Gastrocnemius medialis (tissue), 4 donors: ENCODE results near the gene ABCF2. TPM values are rescaled to one million over a fixed set of nuclear protein-coding genes. Genes with fewer than 3 reads are reported as not detected.

Experiments used
- ATAC-seq, 2 donors: fragments of 150-250 bp; one replicate each; pipeline ENCODE4 v1.9.1; 2016
- DNase-seq, 2 donors: peaks; one replicate each; pipeline ENCODE4 v3.0.0-alpha.2; 2019
- H3K27ac ChIP-seq, 4 donors: fragments of 200-600 bp; sonication (generic); 1 replicate in 1 of 4; 2 replicates in 3 of 4; pipeline ENCODE4 v1.5.1; 2016 to 2018; ENCODE audit warnings: mild to moderate bottlenecking in 2 of 4, moderate library complexity in 1 of 4
- H3K27me3 ChIP-seq, 3 donors: fragments of 200-600 bp; sonication (generic) in 2 of 3; 1 replicate in 1 of 3; 2 replicates in 2 of 3; pipeline versions ENCODE4 v1.5.1 to v1.6.0; 2016 to 2019; ENCODE audit warnings: mild to moderate bottlenecking in 1 of 3, moderate library complexity in 1 of 3
- H3K36me3 ChIP-seq, 2 donors: fragments of 200-600 bp; sonication (generic) in 1 of 2; one replicate each; pipeline ENCODE4 v1.5.1; 2017 to 2018
- H3K4me1 ChIP-seq, 2 donors: fragments of 200-600 bp; sonication (generic) in 1 of 2; one replicate each; pipeline ENCODE4 v1.5.1; 2016 to 2017; ENCODE audit warnings: mild to moderate bottlenecking in 2 of 2
- H3K4me3 ChIP-seq, 4 donors: fragments of 200-600 bp; sonication (generic) in 3 of 4; 1 replicate in 1 of 4; 2 replicates in 3 of 4; pipeline ENCODE4 v1.5.1; 2016 to 2019; ENCODE audit warnings: mild to moderate bottlenecking in 2 of 4
- H3K9me3 ChIP-seq, 3 donors: fragments of 200-600 bp; sonication (generic) in 2 of 3; 1 replicate in 1 of 3; 2 replicates in 2 of 3; pipeline ENCODE4 v1.5.1; 2016 to 2019
- POLR2A ChIP-seq, 2 donors: fragments of 450-650 bp; IDR thresholded peaks; one replicate each; pipeline ENCODE4 v1.6.1; 2017; ENCODE audit warnings: antibody characterized with exemption in 2 of 2, mild to moderate bottlenecking in 2 of 2, moderate library complexity in 2 of 2
- in situ Hi-C, 4 donors: fragments of 200-750 bp; cut with MboI; loops; one replicate each; pipeline versions ENCODE4 v1.15.0 to v1.8.0; 2017; ENCODE audit warnings: low sequenced_read_pairs in 4 of 4
- intact Hi-C: fragments of 100-400 bp; cut with DNase I; formaldehyde crosslinking; loops from one replicate; pipeline ENCODE4 v1.15.1; 2023; ENCODE audit warnings: low total_unique reads
- total RNA-seq, 4 donors: library from RNA; depleted of rRNA; stranded (reverse); fragments of >200 nt; gene quantifications; one replicate each; pipeline versions ENCODE4 v1.1.0 to v1.2.3, GENCODE V29; 2016
- TF ChIP-seq, protein P1 (sequence below), 5 experiments: fragments of 450-650 bp in 3 of 5; fragments of 200-600 bp in 2 of 5; sonication (generic) in 2 of 5; IDR thresholded peaks in 4 of 5; conservative IDR thresholded peaks in 1 of 5; 1 replicate in 4 of 5; 2 replicates in 1 of 5; pipeline ENCODE4 v1.5.1; 2016 to 2019; ENCODE audit warnings: antibody characterized with exemption in 5 of 5, mild to moderate bottlenecking in 3 of 5, moderate library complexity in 3 of 5

ABCF2 gene
- total RNA-seq, 4 donors from 2014 or later: 73.3 to 119 (median 96.3) TPM

DNA sequence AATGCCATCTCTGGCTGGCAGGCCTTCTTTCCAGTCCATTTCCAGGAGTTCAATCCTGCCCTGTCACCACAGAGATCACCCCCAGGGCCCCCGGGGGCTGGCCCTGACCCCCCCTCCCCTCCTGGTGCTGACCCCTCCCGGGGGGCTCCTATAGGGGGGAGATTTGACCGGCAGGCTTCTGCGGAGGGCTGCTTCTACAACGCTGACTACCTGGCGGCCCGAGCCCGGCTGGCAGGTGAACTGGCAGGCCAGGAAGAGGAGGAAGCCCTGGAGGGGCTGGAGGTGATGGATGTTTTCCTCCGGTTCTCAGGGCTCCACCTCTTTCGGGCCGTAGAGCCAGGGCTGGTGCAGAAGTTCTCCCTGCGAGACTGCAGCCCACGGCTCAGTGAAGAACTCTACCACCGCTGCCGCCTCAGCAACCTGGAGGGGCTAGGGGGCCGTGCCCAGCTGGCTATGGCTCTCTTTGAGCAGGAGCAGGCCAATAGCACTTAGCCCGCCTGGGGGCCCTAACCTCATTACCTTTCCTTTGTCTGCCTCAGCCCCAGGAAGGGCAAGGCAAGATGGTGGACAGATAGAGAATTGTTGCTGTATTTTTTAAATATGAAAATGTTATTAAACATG, 11.3 kb upstream of the ABCF2 start:
- intact Hi-C loops (no loop called here), in situ Hi-C loops (no loop called here)
- no peaks in the 10 kb centered on the region for H3K27me3 ChIP-seq
- no peak overlapping the region for H3K4me3 ChIP-seq
- no peaks in the 10 kb centered on the region for H3K9me3 ChIP-seq
- DNase-seq (no peak), ATAC-seq (no peak)
- TF ChIP-seq POLR2A (IDR thresholded peaks at IDR 0.05): no peak
- TF ChIP-seq, protein P1, sequence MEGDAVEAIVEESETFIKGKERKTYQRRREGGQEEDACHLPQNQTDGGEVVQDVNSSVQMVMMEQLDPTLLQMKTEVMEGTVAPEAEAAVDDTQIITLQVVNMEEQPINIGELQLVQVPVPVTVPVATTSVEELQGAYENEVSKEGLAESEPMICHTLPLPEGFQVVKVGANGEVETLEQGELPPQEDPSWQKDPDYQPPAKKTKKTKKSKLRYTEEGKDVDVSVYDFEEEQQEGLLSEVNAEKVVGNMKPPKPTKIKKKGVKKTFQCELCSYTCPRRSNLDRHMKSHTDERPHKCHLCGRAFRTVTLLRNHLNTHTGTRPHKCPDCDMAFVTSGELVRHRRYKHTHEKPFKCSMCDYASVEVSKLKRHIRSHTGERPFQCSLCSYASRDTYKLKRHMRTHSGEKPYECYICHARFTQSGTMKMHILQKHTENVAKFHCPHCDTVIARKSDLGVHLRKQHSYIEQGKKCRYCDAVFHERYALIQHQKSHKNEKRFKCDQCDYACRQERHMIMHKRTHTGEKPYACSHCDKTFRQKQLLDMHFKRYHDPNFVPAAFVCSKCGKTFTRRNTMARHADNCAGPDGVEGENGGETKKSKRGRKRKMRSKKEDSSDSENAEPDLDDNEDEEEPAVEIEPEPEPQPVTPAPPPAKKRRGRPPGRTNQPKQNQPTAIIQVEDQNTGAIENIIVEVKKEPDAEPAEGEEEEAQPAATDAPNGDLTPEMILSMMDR (IDR thresholded peaks at IDR 0.05 in 4 of 5, conservative IDR thresholded peaks at IDR 0.05 in 1 of 5): no peak
- peaks cover 21 to 29% of the 10 kb centered on the region in 2 donors for H3K4me1 ChIP-seq
- peaks cover 0 to 83% of the 10 kb centered on the region in 2 donors for H3K36me3 ChIP-seq
- H3K27ac ChIP-seq: peak overlapping the region; percentile 58 to 80 (median 59)

DNA sequence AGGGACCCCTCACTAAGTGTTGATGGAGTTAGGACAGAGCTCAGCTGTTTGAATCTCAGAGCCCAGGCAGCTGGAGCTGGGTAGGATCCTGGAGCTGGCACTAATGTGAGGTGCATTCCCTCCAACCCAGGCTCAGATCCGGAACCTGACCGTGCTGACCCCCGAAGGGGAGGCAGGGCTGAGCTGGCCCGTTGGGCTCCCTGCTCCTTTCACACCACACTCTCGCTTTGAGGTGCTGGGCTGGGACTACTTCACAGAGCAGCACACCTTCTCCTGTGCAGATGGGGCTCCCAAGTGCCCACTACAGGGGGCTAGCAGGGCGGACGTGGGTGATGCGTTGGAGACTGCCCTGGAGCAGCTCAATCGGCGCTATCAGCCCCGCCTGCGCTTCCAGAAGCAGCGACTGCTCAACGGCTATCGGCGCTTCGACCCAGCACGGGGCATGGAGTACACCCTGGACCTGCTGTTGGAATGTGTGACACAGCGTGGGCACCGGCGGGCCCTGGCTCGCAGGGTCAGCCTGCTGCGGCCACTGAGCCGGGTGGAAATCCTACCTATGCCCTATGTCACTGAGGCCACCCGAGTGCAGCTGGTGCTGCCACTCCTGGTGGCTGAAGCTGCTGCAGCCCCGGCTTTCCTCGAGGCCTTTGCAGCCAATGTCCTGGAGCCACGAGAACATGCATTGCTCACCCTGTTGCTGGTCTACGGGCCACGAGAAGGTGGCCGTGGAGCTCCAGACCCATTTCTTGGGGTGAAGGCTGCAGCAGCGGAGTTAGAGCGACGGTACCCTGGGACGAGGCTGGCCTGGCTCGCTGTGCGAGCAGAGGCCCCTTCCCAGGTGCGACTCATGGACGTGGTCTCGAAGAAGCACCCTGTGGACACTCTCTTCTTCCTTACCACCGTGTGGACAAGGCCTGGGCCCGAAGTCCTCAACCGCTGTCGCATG, 10.5 kb upstream of the ABCF2 start:
- H3K9me3 ChIP-seq: no peaks in the 10 kb centered on the region
- TF ChIP-seq POLR2A (IDR thresholded peaks at IDR 0.05): no peak
- TF ChIP-seq, protein P1 (IDR thresholded peaks at IDR 0.05 in 4 of 5, conservative IDR thresholded peaks at IDR 0.05 in 1 of 5): no peak
- no peak overlapping the region for H3K4me3 ChIP-seq
- H3K36me3 ChIP-seq: peaks cover 0 to 78% of the 10 kb centered on the region in 2 donors
- no peaks in the 10 kb centered on the region for H3K27me3 ChIP-seq
- in situ Hi-C loops (no loop called here), intact Hi-C loops (no loop called here)
- H3K4me1 ChIP-seq: peaks cover 26 to 33% of the 10 kb centered on the region in 2 donors
- ATAC-seq (peak; percentile 48 to 74), DNase-seq (peak in 1 of 2 donors; percentile 78)
- H3K27ac ChIP-seq: peak overlapping the region; percentile 58 to 80 (median 59)

DNA sequence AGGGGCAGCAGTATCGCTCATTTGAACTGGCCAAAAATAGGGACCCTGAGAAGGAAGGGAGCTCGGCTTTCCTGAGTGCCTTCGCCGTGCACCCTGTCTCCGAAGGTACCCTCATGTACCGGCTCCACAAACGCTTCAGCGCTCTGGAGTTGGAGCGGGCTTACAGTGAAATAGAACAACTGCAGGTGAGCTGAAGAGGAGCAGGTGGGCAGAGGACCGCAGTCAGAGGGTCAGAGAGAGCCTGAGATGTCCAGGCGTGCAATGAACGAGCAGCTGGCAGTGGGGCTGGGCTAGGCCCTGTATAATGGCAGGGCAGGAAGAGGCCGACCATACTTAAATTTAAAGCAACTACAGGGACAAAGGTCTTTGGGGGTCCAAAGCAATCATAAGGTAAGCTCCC, 9.4 kb upstream of the ABCF2 start:
- in situ Hi-C loops: no loop called here
- no peak overlapping the region for H3K4me3 ChIP-seq
- H3K27ac ChIP-seq: peak overlapping the region in 1 of 4 donors; percentile 80
- H3K36me3 ChIP-seq: peaks cover 0 to 67% of the 10 kb centered on the region in 2 donors
- ATAC-seq (no peak), DNase-seq (no peak)
- no peak for TF ChIP-seq POLR2A (IDR thresholded peaks at IDR 0.05)
- TF ChIP-seq, protein P1 (IDR thresholded peaks at IDR 0.05 in 4 of 5, conservative IDR thresholded peaks at IDR 0.05 in 1 of 5): no peak
- intact Hi-C loops: no loop called here
- H3K27me3 ChIP-seq: no peaks in the 10 kb centered on the region
- peaks cover 32 to 38% of the 10 kb centered on the region in 2 donors for H3K4me1 ChIP-seq
- no peaks in the 10 kb centered on the region for H3K9me3 ChIP-seq

DNA sequence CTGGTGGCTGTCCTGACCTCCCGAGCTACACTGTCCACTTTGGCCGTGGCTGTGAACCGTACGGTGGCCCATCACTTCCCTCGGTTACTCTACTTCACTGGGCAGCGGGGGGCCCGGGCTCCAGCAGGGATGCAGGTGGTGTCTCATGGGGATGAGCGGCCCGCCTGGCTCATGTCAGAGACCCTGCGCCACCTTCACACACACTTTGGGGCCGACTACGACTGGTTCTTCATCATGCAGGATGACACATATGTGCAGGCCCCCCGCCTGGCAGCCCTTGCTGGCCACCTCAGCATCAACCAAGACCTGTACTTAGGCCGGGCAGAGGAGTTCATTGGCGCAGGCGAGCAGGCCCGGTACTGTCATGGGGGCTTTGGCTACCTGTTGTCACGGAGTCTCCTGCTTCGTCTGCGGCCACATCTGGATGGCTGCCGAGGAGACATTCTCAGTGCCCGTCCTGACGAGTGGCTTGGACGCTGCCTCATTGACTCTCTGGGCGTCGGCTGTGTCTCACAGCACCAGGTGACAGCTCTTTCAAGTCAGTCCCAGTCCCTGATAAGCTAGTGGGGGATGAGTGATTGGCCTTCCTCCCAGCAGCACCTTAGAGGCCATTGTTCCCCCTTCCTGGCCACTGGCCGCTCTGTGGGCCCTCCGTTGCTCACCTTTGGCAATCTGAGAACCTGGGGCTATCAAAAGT, 8.2 kb upstream of the ABCF2 start:
- Histone ChIP-seq H3K9me3 (no peaks in the 10 kb centered on the region), H3K36me3 (peaks cover 0 to 56% of the 10 kb centered on the region in 2 donors), H3K4me1 (peaks cover 29 to 33% of the 10 kb centered on the region in 2 donors), H3K4me3 (no peak overlapping the region), H3K27me3 (no peaks in the 10 kb centered on the region), H3K27ac (peak overlapping the region in 1 of 4 donors; percentile 24)
- DNase-seq (no peak), ATAC-seq (no peak)
- TF ChIP-seq POLR2A (IDR thresholded peaks at IDR 0.05): no peak
- TF ChIP-seq, protein P1 (IDR thresholded peaks at IDR 0.05 in 4 of 5, conservative IDR thresholded peaks at IDR 0.05 in 1 of 5): no peak
- intact Hi-C loops: no loop called here
- in situ Hi-C loops: no loop called here
